Measurements from ENCODE around the gene ARG1. TPM values are rescaled to one million over a fixed set of nuclear protein-coding genes. Genes with fewer than 3 reads are reported as not detected.

ARG1 gene
- total RNA-seq = not detected in 2 replicates

DNA sequence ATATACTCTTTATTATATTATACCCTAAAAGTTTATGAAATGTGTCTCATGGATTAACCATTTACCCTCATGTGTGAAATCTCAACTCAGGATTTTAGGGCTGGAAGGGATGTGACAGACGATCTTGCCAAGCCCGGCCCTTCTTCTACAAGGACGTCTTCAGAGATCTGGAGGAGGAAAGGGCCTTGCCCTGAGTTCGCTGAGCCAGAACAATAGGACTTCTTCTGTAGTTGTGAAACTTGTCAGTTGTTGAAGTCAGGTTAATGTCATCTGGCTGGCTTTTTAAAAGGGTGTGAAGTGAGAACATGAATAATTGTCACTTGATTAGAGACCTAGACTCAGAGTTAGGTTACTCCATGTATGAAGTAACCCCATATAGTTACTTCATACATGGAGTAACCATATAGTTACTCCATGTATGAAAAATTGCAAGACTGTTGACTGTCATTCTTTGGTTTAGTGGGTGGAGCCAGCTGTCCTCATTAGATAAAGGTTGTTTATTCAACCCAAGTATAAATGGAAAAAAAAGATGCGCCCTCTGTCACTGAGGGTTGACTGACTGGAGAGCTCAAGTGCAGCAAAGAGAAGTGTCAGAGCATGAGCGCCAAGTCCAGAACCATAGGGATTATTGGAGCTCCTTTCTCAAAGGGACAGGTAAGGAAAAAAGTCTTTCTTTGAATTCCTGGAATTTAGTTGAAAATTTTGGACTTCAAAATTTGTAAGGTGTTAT, at the start of gene ARG1:
Gene ARG1, plus strand, starts transcription at position 541 of the 730 bp plus-strand sequence. Its CDS starts 57 bp downstream, at position 598.

GRCh38 chr6:131627724-131628682, 55.0 kb downstream of the ARG1 start, which contains the start of gene MED23:
Gene MED23, minus strand, starts transcription at chr6:131628242. Its CDS starts 193 bp downstream, at chr6:131628049.

Other genes with a start within 250 kb of the ARG1 start
- 12.8 and 13.2 TPM in 2 replicates for gene MED23, start 55.0 kb downstream of the ARG1 start, total RNA-seq
- gene ENPP3, start 64.1 kb downstream of the ARG1 start, total RNA-seq = under 0.01 and 1.5 TPM in 2 replicates
- 0.15 TPM in 1 of 2 replicates, not detected in the other for gene OR2A4, start 128.2 kb downstream of the ARG1 start, total RNA-seq
- under 0.01 TPM in 1 of 2 replicates, not detected in the other for gene CTAGE9, start 137.8 kb downstream of the ARG1 start, total RNA-seq
- gene ENPP1, start 234.8 kb downstream of the ARG1 start, total RNA-seq = 6.1 and 6.6 TPM in 2 replicates

All from bronchus fibroblast of lung (primary cell).